GM19239 (cell line): ENCODE results near the gene MPP3.

ENCODE experiments used
- DNase-seq: peaks from one replicate; pipeline ENCODE4 v3.0.0; 2011; ENCODE audit warnings: low spot score; ENCODE audit not compliant: insufficient read length
- FAIRE-seq: peaks from 2 replicates; lab custom pipeline; 2011; peaks lifted over from hg19 to GRCh38; lab: Jason Lieb, UNC

The MPP3 gene

GRCh38 chr17:43840814-43841213, 7.9 kb upstream of the MPP3 start:
- no peak for FAIRE-seq

GRCh38 chr17:43839670-43840108, 6.7 kb upstream of the MPP3 start:
- no peak for DNase-seq

More at GRCh38 chr17:43840814-43841213, 7.9 kb upstream of the MPP3 start:
- DNase-seq: no peak

GRCh38 chr17:43834106-43834505, 1.2 kb upstream of the MPP3 start:
- DNase-seq (no peak), FAIRE-seq (no peak)

More at GRCh38 chr17:43839670-43840108, 6.7 kb upstream of the MPP3 start:
- no peak for FAIRE-seq

- FAIRE-seq: no peak
- DNase-seq: no peak
These were observed 574 bp downstream of the MPP3 start for GRCh38 chr17:43832168-43832975.

- no peak for FAIRE-seq
These were observed 1.3 kb downstream of the MPP3 start for GRCh38 chr17:43831633-43832032.

GRCh38 chr17:43830510-43831140, 2.3 kb downstream of the MPP3 start:
- FAIRE-seq: no peak

More at GRCh38 chr17:43831633-43832032, 1.3 kb downstream of the MPP3 start:
- DNase-seq: no peak

GRCh38 chr17:43829738-43830137, 3.2 kb downstream of the MPP3 start:
- no peak for DNase-seq
- no peak for FAIRE-seq

More at GRCh38 chr17:43830510-43831140, 2.3 kb downstream of the MPP3 start:
- DNase-seq: no peak

GRCh38 chr17:43827596-43827995, 5.3 kb downstream of the MPP3 start:
- FAIRE-seq: no peak
- DNase-seq: no peak

- no peak for DNase-seq
These were observed 6.7 kb downstream of the MPP3 start for GRCh38 chr17:43826206-43826605.

GRCh38 chr17:43825567-43825966, 7.4 kb downstream of the MPP3 start:
- DNase-seq (no peak), FAIRE-seq (no peak)

More at GRCh38 chr17:43826206-43826605, 6.7 kb downstream of the MPP3 start:
- FAIRE-seq: no peak

GRCh38 chr17:43823350-43824084, 9.4 kb downstream of the MPP3 start:
- DNase-seq: no peak
- no peak for FAIRE-seq

- no peak for DNase-seq
- no peak for FAIRE-seq
These were observed 10.3 kb downstream of the MPP3 start for GRCh38 chr17:43822570-43823190.

- DNase-seq: no peak
- FAIRE-seq: no peak
These were observed 12.2 kb downstream of the MPP3 start for GRCh38 chr17:43820759-43821158.

GRCh38 chr17:43818966-43819365, 14.0 kb downstream of the MPP3 start:
- no peak for FAIRE-seq
- DNase-seq: no peak

GRCh38 chr17:43817826-43818225, 15.1 kb downstream of the MPP3 start:
- DNase-seq (no peak), FAIRE-seq (no peak)

- DNase-seq: no peak
- no peak for FAIRE-seq
These were observed 16.3 kb downstream of the MPP3 start for GRCh38 chr17:43816336-43817320.

GRCh38 chr17:43814714-43815113, 18.2 kb downstream of the MPP3 start:
- no peak for FAIRE-seq
- DNase-seq: no peak

GRCh38 chr17:43814026-43814425, 18.9 kb downstream of the MPP3 start:
- FAIRE-seq (no peak), DNase-seq (no peak)

GRCh38 chr17:43813386-43813785, 19.6 kb downstream of the MPP3 start:
- FAIRE-seq (no peak), DNase-seq (no peak)
